Measurements from ENCODE around the gene STK10. TPM values are rescaled to one million over a fixed set of nuclear protein-coding genes. Genes with fewer than 3 reads are reported as not detected.

Gene STK10
- polyA plus RNA-seq, 3 donors, result 21.5 to 180 (median 47.4) TPM

GRCh38 chr5:172088801-172089200 is 99.2 kb downstream of the STK10 start:
- peaks cover 49 to 74% of the 10 kb centered on the region in 2 donors for H3K36me3 Mint-ChIP-seq
- TF ChIP-seq, protein P1, sequence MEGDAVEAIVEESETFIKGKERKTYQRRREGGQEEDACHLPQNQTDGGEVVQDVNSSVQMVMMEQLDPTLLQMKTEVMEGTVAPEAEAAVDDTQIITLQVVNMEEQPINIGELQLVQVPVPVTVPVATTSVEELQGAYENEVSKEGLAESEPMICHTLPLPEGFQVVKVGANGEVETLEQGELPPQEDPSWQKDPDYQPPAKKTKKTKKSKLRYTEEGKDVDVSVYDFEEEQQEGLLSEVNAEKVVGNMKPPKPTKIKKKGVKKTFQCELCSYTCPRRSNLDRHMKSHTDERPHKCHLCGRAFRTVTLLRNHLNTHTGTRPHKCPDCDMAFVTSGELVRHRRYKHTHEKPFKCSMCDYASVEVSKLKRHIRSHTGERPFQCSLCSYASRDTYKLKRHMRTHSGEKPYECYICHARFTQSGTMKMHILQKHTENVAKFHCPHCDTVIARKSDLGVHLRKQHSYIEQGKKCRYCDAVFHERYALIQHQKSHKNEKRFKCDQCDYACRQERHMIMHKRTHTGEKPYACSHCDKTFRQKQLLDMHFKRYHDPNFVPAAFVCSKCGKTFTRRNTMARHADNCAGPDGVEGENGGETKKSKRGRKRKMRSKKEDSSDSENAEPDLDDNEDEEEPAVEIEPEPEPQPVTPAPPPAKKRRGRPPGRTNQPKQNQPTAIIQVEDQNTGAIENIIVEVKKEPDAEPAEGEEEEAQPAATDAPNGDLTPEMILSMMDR (IDR thresholded peaks at IDR 0.05), result no peak

GRCh38 chr5:172086194-172086975 is 101.6 kb downstream of the STK10 start:
- Histone ChIP-seq H3K36me3 (replicated peaks in 1 of 2; ENCODE audit: control insufficient read depth in 1 of 2, insufficient read depth in 2 of 2, low read length in 2 of 2) (peaks cover 58 to 80% of the 10 kb centered on the region in 2 donors), H3K27ac (ENCODE audit: low read depth in 1 of 2, low read length in 2 of 2) (peak overlapping the region in 1 of 2 donors; percentile 41), H4K20me1 (ENCODE audit: insufficient read depth, low read length) (peaks cover 61% of the 10 kb centered on the region), H3K4me3 (replicated peaks in 1 of 3; ENCODE audit: low read depth in 2 of 3, low read length in 3 of 3) (no peak overlapping the region), H3K4me2 (replicated peaks; ENCODE audit: extremely low read depth, low read length, poor library complexity, severe bottlenecking) (no peak overlapping the region), H3K9ac (ENCODE audit: insufficient read depth, low read length, poor library complexity, severe bottlenecking) (no peak overlapping the region), H3K4me1 (ENCODE audit: control insufficient read depth in 1 of 2, insufficient read depth in 2 of 2, low read length in 2 of 2) (no peaks in the 10 kb centered on the region), H2AFZ (ENCODE audit: insufficient read depth, low read depth, low read length, poor library complexity, severe bottlenecking) (no peak overlapping the region), H3K27me3 (ENCODE audit: control insufficient read depth in 2 of 2, insufficient read depth in 2 of 2, low read length in 2 of 2) (no peaks in the 10 kb centered on the region), H3K79me2 (ENCODE audit: insufficient read depth, low read length) (no peaks in the 10 kb centered on the region), H3K9me3 (replicated peaks in 1 of 2; ENCODE audit: control insufficient read depth in 1 of 2, insufficient read depth in 1 of 2, low read length in 2 of 2) (no peaks in the 10 kb centered on the region)
- TF ChIP-seq, protein P1 (IDR thresholded peaks at IDR 0.05), result no peak
- H3K27me3 Mint-ChIP-seq (ENCODE audit: low read depth in 3 of 3), result peaks cover 0 to 1% (median 0%) of the 10 kb centered on the region in 3 donors
- H3K36me3 Mint-ChIP-seq, result peaks cover 48 to 73% of the 10 kb centered on the region in 2 donors
- no peak for DNase-seq
- 92% methylated on average over 10 of the region's 14 CpGs for WGBS (ENCODE audit: insufficient coverage)
- no peaks in the 10 kb centered on the region for H3K9me3 Mint-ChIP-seq
- H3K27ac Mint-ChIP-seq, result peak overlapping the region in 6 of 7 donors; percentile 64 to 80 (median 68)
- intact Hi-C loops (cut with micrococcal nuclease), result no loop called here
- H3K4me3 Mint-ChIP-seq, result no peak overlapping the region
- H3K4me1 Mint-ChIP-seq, result no peaks in the 10 kb centered on the region

More at GRCh38 chr5:172088801-172089200, 99.2 kb downstream of the STK10 start:
- H3K9me3 ChIP-seq (replicated peaks in 1 of 2; ENCODE audit: control insufficient read depth in 1 of 2, insufficient read depth in 1 of 2, low read length in 2 of 2), result no peaks in the 10 kb centered on the region
- H3K36me3 ChIP-seq (replicated peaks in 1 of 2; ENCODE audit: control insufficient read depth in 1 of 2, insufficient read depth in 2 of 2, low read length in 2 of 2), result peaks cover 60 to 81% of the 10 kb centered on the region in 2 donors
- no peaks in the 10 kb centered on the region for H3K4me1 Mint-ChIP-seq
- H3K79me2 ChIP-seq (ENCODE audit: insufficient read depth, low read length), result no peaks in the 10 kb centered on the region
- H4K20me1 ChIP-seq (ENCODE audit: insufficient read depth, low read length), result peaks cover 69% of the 10 kb centered on the region
- intact Hi-C loops (cut with micrococcal nuclease), result no loop called here
- no peaks in the 10 kb centered on the region for H3K27me3 Mint-ChIP-seq (ENCODE audit: low read depth in 3 of 3)
- no peak overlapping the region for H3K9ac ChIP-seq (ENCODE audit: insufficient read depth, low read length, poor library complexity, severe bottlenecking)
- H3K4me3 Mint-ChIP-seq, result no peak overlapping the region
- 100% methylated on average over 1 of the region's 2 CpGs for WGBS (ENCODE audit: insufficient coverage)
- no peak overlapping the region for H3K4me2 ChIP-seq (replicated peaks; ENCODE audit: extremely low read depth, low read length, poor library complexity, severe bottlenecking)
- H3K4me1 ChIP-seq (ENCODE audit: control insufficient read depth in 1 of 2, insufficient read depth in 2 of 2, low read length in 2 of 2), result no peaks in the 10 kb centered on the region
- no peaks in the 10 kb centered on the region for H3K27me3 ChIP-seq (ENCODE audit: control insufficient read depth in 2 of 2, insufficient read depth in 2 of 2, low read length in 2 of 2)
- peak overlapping the region in 5 of 7 donors; percentile 38 to 83 (median 70) for H3K27ac Mint-ChIP-seq
- H3K9me3 Mint-ChIP-seq, result no peaks in the 10 kb centered on the region
- H2AFZ ChIP-seq (ENCODE audit: insufficient read depth, low read depth, low read length, poor library complexity, severe bottlenecking), result no peak overlapping the region
- DNase-seq, result no peak
- H3K4me3 ChIP-seq (replicated peaks in 1 of 3; ENCODE audit: low read depth in 2 of 3, low read length in 3 of 3), result no peak overlapping the region
- no peak overlapping the region for H3K27ac ChIP-seq (ENCODE audit: low read depth in 1 of 2, low read length in 2 of 2)
